CD14-positive monocyte (primary cell): ENCODE measurements around the gene CNTN5. TPM values are rescaled to one million over a fixed set of nuclear protein-coding genes. Genes with fewer than 3 reads are reported as not detected.

Source experiments
- DNase-seq, 3 donors: peaks; one replicate each; pipeline ENCODE4 v3.0.0-alpha.2; 2011 to 2022
- H2AFZ ChIP-seq: 2 replicates; pipeline ENCODE4 v1.6.0; 2012; ENCODE audit warnings: mild to moderate bottlenecking, low read depth, low read length, inconsistent platforms; ENCODE audit not compliant: insufficient read depth, poor library complexity, severe bottlenecking
- H3K27ac ChIP-seq, 2 donors: 1 replicate in 1 of 2; 2 replicates in 1 of 2; pipeline ENCODE4 v1.5.1; 2012 to 2013; ENCODE audit warnings: low read length in 2 of 2, control low read depth in 1 of 2, inconsistent platforms in 1 of 2, low read depth in 1 of 2, mild to moderate bottlenecking in 1 of 2
- H3K27me3 ChIP-seq, 2 donors: one replicate each; pipeline versions ENCODE4 v1.6.0 to v1.6.1; 2011 to 2013; ENCODE audit warnings: low read length in 2 of 2; ENCODE audit not compliant: control insufficient read depth in 2 of 2, insufficient read depth in 2 of 2
- H3K36me3 ChIP-seq, 2 donors: replicated peaks in 1 of 2; 1 replicate in 1 of 2; 2 replicates in 1 of 2; pipeline versions ENCODE4 v1.5.1 to v1.6.1; 2012 to 2013; ENCODE audit warnings: low read length in 2 of 2, control low read depth in 1 of 2, inconsistent platforms in 1 of 2, mild to moderate bottlenecking in 1 of 2; ENCODE audit not compliant: insufficient read depth in 2 of 2, control insufficient read depth in 1 of 2
- H3K4me1 ChIP-seq, 2 donors: 1 replicate in 1 of 2; 2 replicates in 1 of 2; pipeline versions ENCODE4 v1.5.1 to v1.6.1; 2012 to 2013; ENCODE audit warnings: low read length in 2 of 2, control low read depth in 1 of 2, inconsistent platforms in 1 of 2, mild to moderate bottlenecking in 1 of 2, moderate library complexity in 1 of 2; ENCODE audit not compliant: insufficient read depth in 2 of 2, control insufficient read depth in 1 of 2
- H3K4me2 ChIP-seq: replicated peaks from 2 replicates; pipeline ENCODE3; 2012; ENCODE audit warnings: low read length, moderate library complexity, mild to moderate bottlenecking; ENCODE audit not compliant: poor library complexity, severe bottlenecking; ENCODE audit errors: extremely low read depth
- H3K4me3 ChIP-seq, 3 experiments: fragments of 200-600 bp in 1 of 3; sonication (generic) in 1 of 3; replicated peaks in 1 of 3; 1 replicate in 2 of 3; 2 replicates in 1 of 3; pipeline ENCODE4 v1.5.1; 2011 to 2013; ENCODE audit warnings: low read length in 3 of 3, mild to moderate bottlenecking in 3 of 3, control low read depth in 2 of 3, low read depth in 2 of 3, inconsistent platforms in 1 of 3, moderate library complexity in 1 of 3
- H3K79me2 ChIP-seq: 2 replicates; pipeline ENCODE4 v1.6.0; 2012; ENCODE audit warnings: mild to moderate bottlenecking, control low read depth, inconsistent platforms, low read length, moderate library complexity; ENCODE audit not compliant: insufficient read depth
- H3K9ac ChIP-seq: 2 replicates; pipeline ENCODE4 v1.6.0; 2017; ENCODE audit warnings: low read length, mild to moderate bottlenecking; ENCODE audit not compliant: insufficient read depth, poor library complexity, severe bottlenecking
- H3K9me3 ChIP-seq, 2 donors: replicated peaks in 1 of 2; 1 replicate in 1 of 2; 2 replicates in 1 of 2; pipeline versions ENCODE4 v1.5.1 to v1.6.1; 2012 to 2013; ENCODE audit warnings: low read length in 2 of 2, control low read depth in 1 of 2; ENCODE audit not compliant: control insufficient read depth in 1 of 2, insufficient read depth in 1 of 2
- H4K20me1 ChIP-seq: 2 replicates; pipeline ENCODE4 v1.6.0; 2012; ENCODE audit warnings: mild to moderate bottlenecking, low read length, control low read depth, moderate library complexity; ENCODE audit not compliant: insufficient read depth
- H3K27ac Mint-ChIP-seq, 7 donors: one replicate each; pipeline ENCODE4 v1.8.0; 2020; ENCODE audit warnings: mild to moderate bottlenecking in 7 of 7, mixed read lengths in 7 of 7, moderate library complexity in 6 of 7, inconsistent platforms in 2 of 7
- H3K27me3 Mint-ChIP-seq, 3 donors: one replicate each; pipeline ENCODE4 v1.8.0; 2021 to 2022; ENCODE audit warnings: low read depth in 3 of 3, mild to moderate bottlenecking in 3 of 3, mixed read lengths in 3 of 3, moderate library complexity in 3 of 3, inconsistent platforms in 1 of 3
- H3K36me3 Mint-ChIP-seq, 2 donors: one replicate each; pipeline ENCODE4 v1.8.0; 2020; ENCODE audit warnings: mixed read lengths in 2 of 2, inconsistent platforms in 1 of 2, mild to moderate bottlenecking in 1 of 2
- H3K4me1 Mint-ChIP-seq: one replicate; pipeline ENCODE4 v1.8.0; 2020; ENCODE audit warnings: mild to moderate bottlenecking, mixed read lengths
- H3K4me3 Mint-ChIP-seq, 2 donors: one replicate each; pipeline ENCODE4 v1.8.0; 2020; ENCODE audit warnings: mild to moderate bottlenecking in 2 of 2, mixed read lengths in 2 of 2, moderate library complexity in 1 of 2
- H3K9me3 Mint-ChIP-seq, 7 donors: one replicate each; pipeline ENCODE4 v1.8.0; 2020 to 2022; ENCODE audit warnings: mixed read lengths in 7 of 7, mild to moderate bottlenecking in 6 of 7, moderate library complexity in 6 of 7, inconsistent platforms in 2 of 7
- WGBS: methylation state at CpG from one replicate; pipeline ENCODE4 v1.1.5; 2013; ENCODE audit warnings: missing lambda C conversion rate; ENCODE audit not compliant: insufficient coverage; 5-methylcytosine and 5-hydroxymethylcytosine counted together
- intact Hi-C, 2 donors: fragments of 100-400 bp; cut with micrococcal nuclease; formaldehyde crosslinking; loops; one replicate each; pipeline versions ENCODE4 v1.15.0 to v1.15.1; 2023
- polyA plus RNA-seq, 3 donors: library from polyadenylated mRNA; depleted of rRNA in 1 of 3; unstranded in 2 of 3; stranded (reverse) in 1 of 3; fragments of 300-500 nt in 2 of 3; fragments of >200 nt in 1 of 3; fragmentation: Illumina TruSeq in 2 of 3; gene quantifications; 1 replicate in 2 of 3; 2 replicates in 1 of 3; pipeline ENCODE4 v1.2.3, GENCODE V29; 2012 to 2021
- TF ChIP-seq, protein P1 (sequence below): fragments of 200-600 bp; IDR thresholded peaks from one replicate; pipeline ENCODE4 v1.8.0; 2022; ENCODE audit warnings: antibody characterized with exemption, mild to moderate bottlenecking

CNTN5 gene
- polyA plus RNA-seq, 3 donors = not detected

DNA sequence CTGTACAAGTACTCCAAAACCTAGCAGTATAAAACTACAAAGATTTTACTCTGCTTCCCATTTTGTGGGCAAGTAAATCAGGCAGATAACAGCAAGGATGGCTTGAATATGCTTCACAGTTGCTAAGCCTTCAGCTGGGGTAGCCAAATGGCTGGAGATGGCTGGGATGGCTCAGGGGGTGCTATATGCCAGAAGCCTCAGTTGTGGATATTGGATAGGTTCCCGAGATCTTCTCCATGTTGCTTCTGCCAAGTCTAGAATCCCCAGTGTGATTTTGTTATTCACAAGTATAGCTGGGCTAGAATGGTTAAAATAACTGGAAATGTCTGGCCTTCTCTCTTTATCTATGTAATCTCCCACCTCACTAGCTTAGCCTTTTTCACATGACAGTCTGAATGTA, 1194.0 kb downstream of the CNTN5 start:
- no peaks in the 10 kb centered on the region for H3K27me3 ChIP-seq
- intact Hi-C loops = no loop called here
- H3K9me3 Mint-ChIP-seq = peaks cover 0 to 3% (median 0%) of the 10 kb centered on the region in 7 donors
- H3K9me3 ChIP-seq = no peaks in the 10 kb centered on the region
- TF ChIP-seq, protein P1, sequence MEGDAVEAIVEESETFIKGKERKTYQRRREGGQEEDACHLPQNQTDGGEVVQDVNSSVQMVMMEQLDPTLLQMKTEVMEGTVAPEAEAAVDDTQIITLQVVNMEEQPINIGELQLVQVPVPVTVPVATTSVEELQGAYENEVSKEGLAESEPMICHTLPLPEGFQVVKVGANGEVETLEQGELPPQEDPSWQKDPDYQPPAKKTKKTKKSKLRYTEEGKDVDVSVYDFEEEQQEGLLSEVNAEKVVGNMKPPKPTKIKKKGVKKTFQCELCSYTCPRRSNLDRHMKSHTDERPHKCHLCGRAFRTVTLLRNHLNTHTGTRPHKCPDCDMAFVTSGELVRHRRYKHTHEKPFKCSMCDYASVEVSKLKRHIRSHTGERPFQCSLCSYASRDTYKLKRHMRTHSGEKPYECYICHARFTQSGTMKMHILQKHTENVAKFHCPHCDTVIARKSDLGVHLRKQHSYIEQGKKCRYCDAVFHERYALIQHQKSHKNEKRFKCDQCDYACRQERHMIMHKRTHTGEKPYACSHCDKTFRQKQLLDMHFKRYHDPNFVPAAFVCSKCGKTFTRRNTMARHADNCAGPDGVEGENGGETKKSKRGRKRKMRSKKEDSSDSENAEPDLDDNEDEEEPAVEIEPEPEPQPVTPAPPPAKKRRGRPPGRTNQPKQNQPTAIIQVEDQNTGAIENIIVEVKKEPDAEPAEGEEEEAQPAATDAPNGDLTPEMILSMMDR = no peak
- no peaks in the 10 kb centered on the region for H3K27me3 Mint-ChIP-seq
- H3K9ac ChIP-seq = no peak overlapping the region
- H3K27ac ChIP-seq = no peak overlapping the region
- no peak overlapping the region for H3K4me3 Mint-ChIP-seq
- no peak overlapping the region for H3K4me3 ChIP-seq
- H4K20me1 ChIP-seq = no peaks in the 10 kb centered on the region
- H3K4me1 Mint-ChIP-seq = no peaks in the 10 kb centered on the region
- H2AFZ ChIP-seq = no peak overlapping the region
- H3K36me3 Mint-ChIP-seq = no peaks in the 10 kb centered on the region
- H3K4me2 ChIP-seq = no peak overlapping the region
- no CpG with 5 or more reads among the region's 1 CpG for WGBS
- H3K4me1 ChIP-seq = no peaks in the 10 kb centered on the region
- DNase-seq = no peak
- H3K27ac Mint-ChIP-seq = no peak overlapping the region
- H3K36me3 ChIP-seq = no peaks in the 10 kb centered on the region
- H3K79me2 ChIP-seq = no peaks in the 10 kb centered on the region

DNA sequence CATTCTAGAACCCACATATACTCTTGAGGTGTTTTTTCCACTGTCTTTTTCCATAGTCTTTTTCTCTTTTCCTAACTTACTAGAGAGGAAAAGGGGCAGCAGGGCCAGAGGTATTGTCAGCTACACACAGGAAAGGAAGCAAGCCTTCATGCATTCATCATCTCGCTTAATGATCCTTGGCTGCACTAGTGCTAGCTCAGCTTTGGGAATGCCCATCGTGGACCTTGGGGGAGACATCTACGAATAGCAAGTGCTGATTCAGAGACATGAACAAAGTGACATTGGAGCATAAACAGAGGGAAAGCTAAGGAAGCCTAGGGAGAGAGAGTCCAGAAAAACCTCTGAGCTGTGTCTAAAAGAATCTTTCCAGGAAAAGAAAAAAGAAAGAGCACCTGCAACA, 1200.1 kb downstream of the CNTN5 start:
- Histone ChIP-seq H3K4me1 (no peaks in the 10 kb centered on the region), H3K9me3 (no peaks in the 10 kb centered on the region), H3K36me3 (no peaks in the 10 kb centered on the region), H3K27ac (no peak overlapping the region), H3K4me2 (no peak overlapping the region), H2AFZ (no peak overlapping the region), H3K79me2 (no peaks in the 10 kb centered on the region), H3K27me3 (no peaks in the 10 kb centered on the region), H4K20me1 (no peaks in the 10 kb centered on the region), H3K9ac (no peak overlapping the region), H3K4me3 (no peak overlapping the region)
- H3K27me3 Mint-ChIP-seq = peaks cover 0 to 2% (median 0%) of the 10 kb centered on the region in 3 donors
- H3K4me3 Mint-ChIP-seq = no peak overlapping the region
- 91% methylated on average over 3 of the region's 3 CpGs for WGBS
- H3K36me3 Mint-ChIP-seq = no peaks in the 10 kb centered on the region
- no peak overlapping the region for H3K27ac Mint-ChIP-seq
- no peaks in the 10 kb centered on the region for H3K4me1 Mint-ChIP-seq
- peaks cover 0 to 5% (median 2%) of the 10 kb centered on the region in 7 donors for H3K9me3 Mint-ChIP-seq
- TF ChIP-seq, protein P1 = no peak
- no peak for DNase-seq
- intact Hi-C loops = no loop called here
